ENCODE measurements around the gene EEA1. TPM values are rescaled to one million over a fixed set of nuclear protein-coding genes. Genes with fewer than 3 reads are reported as not detected.

Gene EEA1
- total and polyA plus RNA-seq, 2 of the 8 experiments (the other 6 are each of a cell fraction or from before 2014, with no cell fraction given), result 1.0 to 18.8 TPM

DNA sequence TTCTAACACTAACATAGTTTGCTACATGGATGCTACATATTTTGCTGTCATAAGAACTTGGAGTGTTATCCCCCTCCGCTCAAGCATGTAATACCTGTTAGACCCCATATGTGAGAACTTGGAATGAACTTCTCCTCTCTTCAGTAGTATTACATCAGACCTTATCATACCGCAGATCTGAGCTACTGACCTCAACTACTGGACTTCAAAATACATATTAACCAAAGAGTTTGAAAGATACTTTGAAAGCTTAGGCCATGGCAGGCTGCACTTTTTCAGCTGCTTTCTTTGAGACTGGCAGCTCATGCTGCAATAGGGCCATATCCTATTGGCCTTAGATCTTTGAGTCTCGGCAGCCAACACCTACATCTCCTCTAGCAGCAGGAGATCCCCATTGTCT, 74.8 kb downstream of the EEA1 start:
- FAIRE-seq, result no peak
- CTCF ChIA-PET (ENCODE audit: partially characterized antibody), result interaction anchor here (1.3 kb wide), 1 partner anchor 13 kb away, joined by 3 read pairs; no protein-coding TSS in a partner anchor
- no peak for TF ChIP-seq EZH2 (IDR thresholded peaks at IDR 0.05; ENCODE audit: low read depth, low read length, severe bottlenecking)
- TF ChIP-seq CBX5 (IDR thresholded peaks at IDR 0.05; ENCODE audit: low read depth, low read length), result no peak
- no peak for TF ChIP-seq TAF7 (optimal IDR thresholded peaks at IDR 0.05; ENCODE audit: borderline replicate concordance, low read depth, low read length)
- TF ChIP-seq, protein P1, sequence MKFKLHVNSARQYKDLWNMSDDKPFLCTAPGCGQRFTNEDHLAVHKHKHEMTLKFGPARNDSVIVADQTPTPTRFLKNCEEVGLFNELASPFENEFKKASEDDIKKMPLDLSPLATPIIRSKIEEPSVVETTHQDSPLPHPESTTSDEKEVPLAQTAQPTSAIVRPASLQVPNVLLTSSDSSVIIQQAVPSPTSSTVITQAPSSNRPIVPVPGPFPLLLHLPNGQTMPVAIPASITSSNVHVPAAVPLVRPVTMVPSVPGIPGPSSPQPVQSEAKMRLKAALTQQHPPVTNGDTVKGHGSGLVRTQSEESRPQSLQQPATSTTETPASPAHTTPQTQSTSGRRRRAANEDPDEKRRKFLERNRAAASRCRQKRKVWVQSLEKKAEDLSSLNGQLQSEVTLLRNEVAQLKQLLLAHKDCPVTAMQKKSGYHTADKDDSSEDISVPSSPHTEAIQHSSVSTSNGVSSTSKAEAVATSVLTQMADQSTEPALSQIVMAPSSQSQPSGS (IDR thresholded peaks at IDR 0.05; ENCODE audit: low read length), result no peak
- no peak for TF ChIP-seq HDAC2 (IDR thresholded peaks at IDR 0.05; ENCODE audit: borderline replicate concordance in 1 of 2, low read depth in 2 of 2, low read length in 2 of 2)
- TF ChIP-seq, protein P2, sequence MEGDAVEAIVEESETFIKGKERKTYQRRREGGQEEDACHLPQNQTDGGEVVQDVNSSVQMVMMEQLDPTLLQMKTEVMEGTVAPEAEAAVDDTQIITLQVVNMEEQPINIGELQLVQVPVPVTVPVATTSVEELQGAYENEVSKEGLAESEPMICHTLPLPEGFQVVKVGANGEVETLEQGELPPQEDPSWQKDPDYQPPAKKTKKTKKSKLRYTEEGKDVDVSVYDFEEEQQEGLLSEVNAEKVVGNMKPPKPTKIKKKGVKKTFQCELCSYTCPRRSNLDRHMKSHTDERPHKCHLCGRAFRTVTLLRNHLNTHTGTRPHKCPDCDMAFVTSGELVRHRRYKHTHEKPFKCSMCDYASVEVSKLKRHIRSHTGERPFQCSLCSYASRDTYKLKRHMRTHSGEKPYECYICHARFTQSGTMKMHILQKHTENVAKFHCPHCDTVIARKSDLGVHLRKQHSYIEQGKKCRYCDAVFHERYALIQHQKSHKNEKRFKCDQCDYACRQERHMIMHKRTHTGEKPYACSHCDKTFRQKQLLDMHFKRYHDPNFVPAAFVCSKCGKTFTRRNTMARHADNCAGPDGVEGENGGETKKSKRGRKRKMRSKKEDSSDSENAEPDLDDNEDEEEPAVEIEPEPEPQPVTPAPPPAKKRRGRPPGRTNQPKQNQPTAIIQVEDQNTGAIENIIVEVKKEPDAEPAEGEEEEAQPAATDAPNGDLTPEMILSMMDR (IDR thresholded peaks at IDR 0.05; ENCODE audit: control extremely low read depth in 1 of 3, insufficient read depth in 1 of 3, low read depth in 1 of 3, low read length in 3 of 3), result no peak
- no peak for TF ChIP-seq SIX5 (IDR thresholded peaks at IDR 0.05; ENCODE audit: low read depth, low read length)
- TF ChIP-seq TBP (IDR thresholded peaks at IDR 0.05; ENCODE audit: low read depth, low read length), result no peak
- no peak for TF ChIP-seq POU5F1 (IDR thresholded peaks at IDR 0.05; ENCODE audit: low read depth, low read length)
- TF ChIP-seq SIRT6 (IDR thresholded peaks at IDR 0.05; ENCODE audit: low read length), result no peak

More for the DNA sequence above, 74.8 kb downstream of the EEA1 start:
- Histone ChIP-seq H2AK5ac (ENCODE audit: low read depth, low read length) (no peak overlapping the region), H2AFZ (ENCODE audit: low read length) (no peak overlapping the region), H3K27ac (ENCODE audit: low read depth, low read length) (no peak overlapping the region), H3K4ac (replicated peaks; ENCODE audit: insufficient read length, low read depth, low read length) (no peak overlapping the region), H4K20me1 (replicated peaks in 1 of 2; ENCODE audit: control insufficient read depth in 1 of 2, insufficient read depth in 2 of 2, low read length in 2 of 2) (no peaks in the 10 kb centered on the region), H3K18ac (ENCODE audit: extremely low read depth, low read length) (no peak overlapping the region), H2BK5ac (ENCODE audit: low read depth, low read length) (no peak overlapping the region), H4K8ac (ENCODE audit: extremely low read depth, insufficient read depth, low read length) (no peak overlapping the region), H3K9ac (replicated peaks in 1 of 4; ENCODE audit: extremely low read depth in 1 of 4, low read depth in 3 of 4, low read length in 3 of 4) (no peak overlapping the region), H3K23ac (ENCODE audit: insufficient read length) (no peak overlapping the region), H4K91ac (replicated peaks; ENCODE audit: insufficient read length, low read length) (no peak overlapping the region), H3K4me2 (ENCODE audit: insufficient read depth in 1 of 2, low read depth in 2 of 2, low read length in 2 of 2) (no peak overlapping the region), H3K56ac (replicated peaks; ENCODE audit: insufficient read length, low read depth, low read length) (no peak overlapping the region), H4K5ac (ENCODE audit: insufficient read length, low read depth, low read length) (no peak overlapping the region), H3K4me1 (replicated peaks in 1 of 4; ENCODE audit: control insufficient read depth in 3 of 4, insufficient read depth in 4 of 4, low read length in 3 of 4) (no peaks in the 10 kb centered on the region), H3K9me3 (ENCODE audit: insufficient read depth in 2 of 2, low read depth in 1 of 2, low read length in 1 of 2) (no peaks in the 10 kb centered on the region), H3K23me2 (ENCODE audit: low read depth, low read length) (no peaks in the 10 kb centered on the region), H3K79me2 (ENCODE audit: control insufficient read depth in 1 of 2, insufficient read depth in 2 of 2, low read length in 2 of 2) (no peaks in the 10 kb centered on the region), H2BK15ac (ENCODE audit: low read length) (no peak overlapping the region), H2BK20ac (ENCODE audit: low read length) (no peak overlapping the region), H2BK120ac (replicated peaks; ENCODE audit: low read depth, low read length) (no peak overlapping the region), H3K79me1 (ENCODE audit: low read depth, low read length) (no peaks in the 10 kb centered on the region), H3K36me3 (ENCODE audit: control insufficient read depth in 2 of 4, insufficient read depth in 4 of 4, low read length in 3 of 4) (peaks cover 0 to 3% (median 0%) of the 10 kb centered on the region in 4 experiments; a peak in 1 of 8 replicates), H3K14ac (ENCODE audit: insufficient read length) (no peak overlapping the region), H3K27me3 (replicated peaks in 1 of 4; ENCODE audit: control insufficient read depth in 3 of 4, extremely low read depth in 1 of 4, insufficient read depth in 3 of 4, low read length in 3 of 4) (no peaks in the 10 kb centered on the region), H3K4me3 (ENCODE audit: extremely low read depth in 1 of 4, insufficient read depth in 2 of 4, low read depth in 3 of 4, low read length in 4 of 4) (no peak overlapping the region), H2BK12ac (ENCODE audit: low read depth, low read length) (no peak overlapping the region)
- WGBS, 2 experiments (ENCODE audit: extremely low coverage in 1 of 2, insufficient coverage in 1 of 2, insufficient read length in 1 of 2, insufficient replicate concordance in 2 of 2, low coverage in 1 of 2, low lambda C conversion rate in 2 of 2, missing lambda C conversion rate in 1 of 2), result 96% methylated on average over 3 of the region's 3 CpGs; no CpG with 5 or more reads in 1 of the 2 experiments
- POLR2A ChIA-PET (ENCODE audit: partially characterized antibody), result no interaction called here
- no peak for DNase-seq (ENCODE audit: low read depth in 1 of 2, low spot score in 2 of 2)

All from H1 (cell line).